Natural killer cell treated with Interleukin-12 subunit alpha and Interleukin-12 subunit beta and Interleukin-15 and Interleukin-18, amount 100 ng/mL, for 72 hours (primary cell): ENCODE data around the gene LRIG1. TPM values are rescaled to one million over a fixed set of nuclear protein-coding genes. Genes with fewer than 3 reads are reported as not detected.

Source experiments
- ATAC-seq, 2 donors: fragments of 150-1000 bp; cut with Tn5 transposase in 1 of 2; sonication (Bioruptor Pico), chemical (Tn5 transposase) in 1 of 2; 2 replicates each; pipeline ENCODE4 v1.10.0; 2021
- DNase-seq: peaks from one replicate; pipeline ENCODE4 v3.0.0; 2022; ENCODE audit warnings: low spot score
- H3K27ac Mint-ChIP-seq, 2 donors: 1 replicate in 1 of 2; 2 replicates in 1 of 2; pipeline ENCODE4 v1.8.0; 2022; ENCODE audit warnings: mixed read lengths in 2 of 2, mild to moderate bottlenecking in 1 of 2, moderate library complexity in 1 of 2
- H3K27me3 Mint-ChIP-seq, 2 donors: 1 replicate in 1 of 2; 2 replicates in 1 of 2; pipeline ENCODE4 v1.8.0; 2022; ENCODE audit warnings: mixed read lengths in 2 of 2
- H3K36me3 Mint-ChIP-seq: one replicate; pipeline ENCODE4 v1.8.0; 2022; ENCODE audit warnings: mixed read lengths
- H3K4me1 Mint-ChIP-seq, 2 donors: 1 replicate in 1 of 2; 2 replicates in 1 of 2; pipeline ENCODE4 v1.8.0; 2022; ENCODE audit warnings: low read depth in 2 of 2, mixed read lengths in 2 of 2, mild to moderate bottlenecking in 1 of 2
- H3K4me3 Mint-ChIP-seq: one replicate; pipeline ENCODE4 v1.8.0; 2022; ENCODE audit warnings: mixed read lengths
- H3K9me3 Mint-ChIP-seq: 2 replicates; pipeline ENCODE4 v1.8.0; 2022; ENCODE audit warnings: mixed read lengths
- total RNA-seq, 2 donors: library from RNA; stranded (reverse); gene quantifications; one replicate each; pipeline ENCODE4 v1.2.3, GENCODE V29; 2022

Gene LRIG1
- total RNA-seq, 2 donors from 2014 or later: 21.6 to 41.1 TPM

DNA sequence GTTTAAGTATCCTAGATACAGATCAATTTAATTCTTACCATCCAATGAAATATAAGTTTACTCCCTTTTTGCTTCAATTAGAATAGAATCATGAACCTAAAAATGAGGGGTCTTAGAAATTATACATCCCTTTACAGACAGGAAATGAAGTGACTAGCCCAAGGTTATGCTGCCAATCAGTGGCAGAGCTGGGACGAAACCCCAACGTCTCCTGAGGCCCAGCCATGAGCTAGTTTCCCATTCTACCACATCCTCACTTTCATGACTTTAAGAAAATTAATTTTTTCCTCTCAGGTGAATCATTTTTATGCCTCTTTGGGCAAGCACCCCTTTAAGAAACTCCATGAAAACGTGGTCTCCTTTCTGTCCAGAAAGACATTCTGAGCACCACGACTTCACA is 11.2 kb downstream of the LRIG1 start:
- DNase-seq: no peak
- H3K27me3 Mint-ChIP-seq: peaks cover 8 to 15% of the 10 kb centered on the region in 2 donors
- H3K27ac Mint-ChIP-seq: peak overlapping the region; percentile 56 to 74
- no peaks in the 10 kb centered on the region for H3K9me3 Mint-ChIP-seq
- peaks cover 28 to 42% of the 10 kb centered on the region in 2 donors for H3K4me1 Mint-ChIP-seq
- no peak for ATAC-seq
- H3K4me3 Mint-ChIP-seq: peak overlapping the region; percentile 25
- H3K36me3 Mint-ChIP-seq: no peaks in the 10 kb centered on the region

DNA sequence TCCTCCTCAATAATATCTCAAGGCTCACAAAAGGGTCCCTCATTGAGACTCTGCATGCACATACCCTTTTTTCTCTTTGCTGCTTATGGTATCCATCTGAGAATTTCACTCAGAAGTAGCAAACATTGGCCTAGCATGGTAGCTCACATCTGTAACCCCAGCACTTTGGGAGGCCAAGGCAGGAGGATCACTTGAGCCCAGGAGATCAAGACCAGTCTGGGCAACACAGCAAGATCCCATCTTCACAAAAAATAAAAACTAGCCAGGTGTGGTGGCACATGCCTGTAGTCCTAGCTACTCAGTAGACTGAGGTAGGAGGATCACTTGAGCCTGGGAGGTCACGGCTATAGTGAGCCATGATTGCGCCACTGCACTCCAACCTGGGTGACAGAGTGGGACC is 11.7 kb downstream of the LRIG1 start:
- H3K4me3 Mint-ChIP-seq: peak overlapping the region; percentile 25
- peaks cover 29 to 44% of the 10 kb centered on the region in 2 donors for H3K4me1 Mint-ChIP-seq

DNA sequence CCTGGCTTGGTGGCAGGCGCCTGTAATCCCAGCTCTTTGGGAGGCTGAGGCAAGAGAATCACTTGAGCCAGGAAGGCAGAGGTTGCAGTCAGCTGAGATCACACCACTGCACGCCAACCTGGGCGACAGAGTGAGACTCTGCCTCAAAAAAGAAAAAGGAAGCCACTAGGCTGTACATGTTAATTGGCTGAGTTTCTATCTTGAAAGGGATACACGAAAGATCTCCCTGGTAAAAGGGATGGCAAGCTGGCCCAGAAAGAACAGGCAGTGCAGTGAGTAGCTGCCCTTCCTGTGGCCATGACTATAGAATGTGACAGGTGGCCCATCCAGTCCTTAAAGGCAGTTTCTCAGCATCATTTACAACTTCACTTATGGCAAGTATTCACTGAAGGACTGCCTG is 12.3 kb downstream of the LRIG1 start:
- Mint-ChIP-seq H3K27ac (peak overlapping the region; percentile 56 to 74), H3K27me3 (peaks cover 3 to 11% of the 10 kb centered on the region in 2 donors), H3K9me3 (no peaks in the 10 kb centered on the region), H3K36me3 (no peaks in the 10 kb centered on the region), H3K4me1 (peaks cover 29 to 45% of the 10 kb centered on the region in 2 donors), H3K4me3 (no peak overlapping the region)
- no peak for ATAC-seq
- no peak for DNase-seq

More for the DNA sequence above, 11.7 kb downstream of the LRIG1 start:
- Mint-ChIP-seq H3K27ac (peak overlapping the region; percentile 56 to 74), H3K27me3 (peaks cover 8 to 16% of the 10 kb centered on the region in 2 donors), H3K36me3 (no peaks in the 10 kb centered on the region), H3K9me3 (no peaks in the 10 kb centered on the region)
- no peak for ATAC-seq
- DNase-seq: no peak

DNA sequence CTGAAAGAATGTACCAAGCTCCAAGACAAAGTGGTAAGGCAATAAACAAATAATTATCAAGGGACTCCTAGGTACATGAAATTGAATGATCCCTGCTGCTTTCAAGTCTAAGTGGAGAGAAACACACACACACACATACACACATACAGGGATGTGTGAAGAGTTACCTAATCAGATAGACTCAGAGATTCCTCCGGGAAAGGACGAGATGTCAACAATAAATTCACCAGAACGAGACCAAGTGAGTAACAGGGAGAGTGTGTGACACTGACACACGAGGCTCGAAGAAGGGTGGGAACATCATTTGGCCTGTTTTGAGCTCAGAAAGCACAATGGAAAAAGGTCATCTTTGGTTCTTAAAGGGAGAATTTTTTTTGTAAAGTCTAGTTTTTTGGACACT is 13.4 kb downstream of the LRIG1 start:
- H3K27ac Mint-ChIP-seq: peak overlapping the region in 1 of 2 donors; percentile 10
- H3K36me3 Mint-ChIP-seq: no peaks in the 10 kb centered on the region
- DNase-seq (no peak), ATAC-seq (no peak)
- peaks cover 0 to 8% of the 10 kb centered on the region in 2 donors for H3K27me3 Mint-ChIP-seq
- H3K9me3 Mint-ChIP-seq: no peaks in the 10 kb centered on the region
- H3K4me3 Mint-ChIP-seq: no peak overlapping the region
- peaks cover 34 to 50% of the 10 kb centered on the region in 2 donors for H3K4me1 Mint-ChIP-seq

DNA sequence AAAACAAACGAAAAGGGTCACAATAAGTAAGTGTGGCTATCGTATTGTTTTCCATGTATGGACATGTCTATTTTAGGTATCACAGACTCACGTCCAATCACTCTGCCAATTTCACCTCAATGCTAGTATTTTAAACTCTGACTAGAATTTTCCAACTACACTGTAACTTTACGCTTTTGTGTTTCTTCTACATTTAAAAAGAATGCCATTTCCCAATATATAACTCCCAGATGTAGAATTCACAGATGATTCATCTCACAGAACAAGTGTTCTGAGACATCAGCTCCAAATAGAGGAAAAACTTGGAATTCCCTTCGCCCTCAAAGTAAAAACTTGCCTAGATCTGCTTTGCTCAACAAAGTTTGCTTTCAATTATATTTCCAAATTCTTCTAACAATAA is 14.2 kb downstream of the LRIG1 start:
- DNase-seq (no peak), ATAC-seq (no peak)
- Mint-ChIP-seq H3K9me3 (no peaks in the 10 kb centered on the region), H3K4me1 (peaks cover 39 to 56% of the 10 kb centered on the region in 2 donors), H3K4me3 (no peak overlapping the region), H3K27me3 (peaks cover 0 to 11% of the 10 kb centered on the region in 2 donors), H3K27ac (peak overlapping the region in 1 of 2 donors; percentile 10), H3K36me3 (no peaks in the 10 kb centered on the region)

DNA sequence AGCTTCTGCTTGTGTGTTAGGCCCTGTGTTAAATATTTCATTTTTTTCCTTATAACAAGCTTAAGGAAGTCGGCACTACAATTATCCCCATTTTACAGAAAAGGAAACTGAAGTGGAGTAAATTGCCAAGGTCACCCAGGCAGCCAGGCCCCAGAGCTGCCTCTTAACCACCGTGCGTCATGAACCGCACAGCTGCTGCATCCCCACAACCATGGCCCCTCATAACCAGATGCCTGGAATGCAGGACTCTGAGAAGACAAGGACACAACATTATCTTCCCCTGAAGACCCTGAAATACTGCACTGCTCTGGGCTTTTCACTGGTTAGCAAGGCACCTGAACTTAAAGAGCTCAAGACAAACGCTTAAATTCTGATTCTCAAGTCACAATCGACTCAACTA is 14.6 kb downstream of the LRIG1 start:
- no peak overlapping the region for H3K4me3 Mint-ChIP-seq
- H3K27me3 Mint-ChIP-seq: peaks cover 0 to 11% of the 10 kb centered on the region in 2 donors
- no peak for DNase-seq
- no peaks in the 10 kb centered on the region for H3K9me3 Mint-ChIP-seq
- no peaks in the 10 kb centered on the region for H3K36me3 Mint-ChIP-seq
- no peak for ATAC-seq
- peaks cover 44 to 61% of the 10 kb centered on the region in 2 donors for H3K4me1 Mint-ChIP-seq
- peak overlapping the region in 1 of 2 donors; percentile 10 for H3K27ac Mint-ChIP-seq

DNA sequence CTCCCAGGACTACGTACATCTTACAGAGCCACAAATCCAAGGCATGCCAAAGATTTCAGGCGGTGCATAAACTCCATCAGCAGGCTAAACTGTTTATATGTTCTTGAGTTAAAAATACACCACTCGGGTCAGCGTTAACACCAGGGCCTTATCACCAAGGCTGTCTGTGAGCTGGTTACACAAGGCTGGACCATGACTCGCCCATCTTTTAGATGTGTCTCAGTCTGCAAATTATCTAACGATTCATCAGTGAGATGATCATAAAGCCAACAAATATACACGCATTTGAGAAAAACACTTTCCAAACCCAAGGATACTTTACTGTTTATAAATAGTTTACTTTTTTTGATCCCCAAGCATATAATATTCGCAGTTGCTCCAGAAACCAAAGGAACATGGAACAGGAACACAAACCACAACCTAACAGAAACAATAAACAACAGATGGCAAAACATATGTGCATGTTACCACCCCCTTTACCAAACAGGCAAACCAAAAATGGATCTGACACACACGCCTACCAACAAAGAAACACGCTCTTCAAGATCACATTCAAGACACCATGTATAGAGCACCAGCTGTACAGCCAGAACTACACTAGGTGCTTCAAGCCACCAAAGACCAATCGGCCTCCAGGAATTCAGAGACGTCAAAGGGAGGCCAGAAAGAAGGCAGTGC is 15.4 kb downstream of the LRIG1 start:
- H3K4me3 Mint-ChIP-seq: no peak overlapping the region
- no peak for DNase-seq
- no peak for ATAC-seq
- H3K9me3 Mint-ChIP-seq: no peaks in the 10 kb centered on the region
- peaks cover 3% of the 10 kb centered on the region for H3K36me3 Mint-ChIP-seq
- H3K4me1 Mint-ChIP-seq: peaks cover 52 to 66% of the 10 kb centered on the region in 2 donors
- peak overlapping the region in 1 of 2 donors; percentile 10 for H3K27ac Mint-ChIP-seq
- H3K27me3 Mint-ChIP-seq: peaks cover 0 to 11% of the 10 kb centered on the region in 2 donors

DNA sequence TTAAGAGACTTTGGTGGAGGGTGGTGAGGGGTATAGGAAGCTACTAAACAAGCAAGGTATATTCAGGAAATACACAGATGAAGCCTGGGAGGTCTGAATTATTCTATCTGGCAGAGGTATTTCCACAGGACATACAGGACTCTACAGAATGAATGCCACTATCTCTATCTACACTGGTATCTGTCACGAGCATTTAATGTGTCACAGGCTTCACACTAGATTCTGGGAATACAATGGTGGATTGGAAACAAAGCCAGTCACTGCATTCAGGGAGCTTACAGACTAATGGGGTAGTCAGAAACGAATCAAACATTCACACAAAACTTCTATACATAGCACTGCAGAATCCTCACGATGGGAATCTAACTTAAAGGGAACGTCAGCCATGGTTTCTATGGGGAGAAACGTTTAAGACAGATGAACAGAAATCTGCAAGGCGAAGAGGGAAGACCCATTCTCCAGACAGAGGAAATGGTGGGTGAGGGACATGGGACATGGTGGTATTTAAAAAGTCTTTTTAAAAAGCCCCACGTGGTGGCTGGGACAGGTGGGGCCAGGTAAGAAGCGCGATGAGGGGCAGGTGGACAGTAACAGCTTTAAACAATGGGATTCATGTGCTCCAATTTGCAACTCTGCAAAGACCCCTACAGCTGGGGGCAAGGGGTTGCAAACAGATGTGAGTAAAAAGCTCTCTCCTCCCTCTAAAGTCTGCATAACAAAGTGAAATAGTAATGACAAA is 16.5 kb downstream of the LRIG1 start:
- H3K27me3 Mint-ChIP-seq: peaks cover 0 to 12% of the 10 kb centered on the region in 2 donors
- peaks cover 15% of the 10 kb centered on the region for H3K36me3 Mint-ChIP-seq
- peaks cover 59 to 66% of the 10 kb centered on the region in 2 donors for H3K4me1 Mint-ChIP-seq
- DNase-seq: no peak
- ATAC-seq: no peak
- peak overlapping the region in 1 of 2 donors; percentile 17 for H3K27ac Mint-ChIP-seq
- H3K4me3 Mint-ChIP-seq: no peak overlapping the region
- peaks cover 2% of the 10 kb centered on the region for H3K9me3 Mint-ChIP-seq

DNA sequence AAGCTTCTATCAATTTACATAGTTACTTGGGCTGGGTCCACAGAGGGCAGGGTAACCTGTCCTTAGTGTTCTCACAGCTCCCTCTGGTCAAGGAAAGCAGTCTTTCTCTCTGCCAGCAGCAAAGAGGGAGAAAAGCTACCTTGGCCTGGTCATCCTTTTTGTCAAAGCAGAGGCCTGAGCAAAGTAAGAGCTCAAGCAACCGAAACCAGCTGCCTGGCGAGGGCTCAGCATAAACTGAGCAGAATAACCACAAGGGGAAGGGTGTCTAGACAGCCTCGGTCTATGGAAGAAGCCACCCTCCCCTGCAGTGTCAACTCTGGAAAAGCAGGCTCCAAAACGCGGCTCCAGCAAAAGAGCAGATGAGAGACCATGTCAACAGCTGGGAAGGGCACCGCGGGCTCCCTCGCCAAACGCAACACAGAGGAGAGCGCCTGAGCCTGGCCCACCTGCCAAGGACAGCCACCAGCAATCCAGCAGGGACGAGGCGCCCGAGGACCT is 17.4 kb downstream of the LRIG1 start:
- H3K36me3 Mint-ChIP-seq: peaks cover 17% of the 10 kb centered on the region
- peaks cover 62 to 68% of the 10 kb centered on the region in 2 donors for H3K4me1 Mint-ChIP-seq
- ATAC-seq (peak in 1 of 2 donors; percentile 41), DNase-seq (no peak)
- peaks cover 3% of the 10 kb centered on the region for H3K9me3 Mint-ChIP-seq
- peak overlapping the region in 1 of 2 donors; percentile 75 for H3K27ac Mint-ChIP-seq
- peak overlapping the region; percentile 19 for H3K4me3 Mint-ChIP-seq
- H3K27me3 Mint-ChIP-seq: peaks cover 0 to 13% of the 10 kb centered on the region in 2 donors

DNA sequence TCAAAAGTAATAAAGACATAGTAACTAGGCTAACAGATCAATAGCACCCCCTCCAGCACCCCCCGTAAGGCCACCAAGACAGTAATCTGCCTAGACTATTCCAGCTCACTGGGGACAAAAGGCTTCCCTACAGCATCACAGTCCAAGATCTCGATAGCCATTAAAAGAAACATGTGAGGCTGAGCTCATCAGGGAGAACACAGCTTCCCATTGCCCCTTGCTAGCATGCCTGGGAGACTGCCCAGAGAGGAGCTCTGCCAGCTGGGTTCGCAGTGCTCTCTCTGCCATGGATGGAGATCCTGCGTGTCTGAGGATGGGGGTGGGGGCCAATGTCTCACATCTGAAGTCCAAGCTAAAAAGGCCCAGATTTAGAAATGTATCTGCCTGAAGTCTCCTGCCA is 17.8 kb downstream of the LRIG1 start:
- DNase-seq: no peak
- Mint-ChIP-seq H3K27me3 (peaks cover 0 to 13% of the 10 kb centered on the region in 2 donors), H3K9me3 (peaks cover 3% of the 10 kb centered on the region), H3K27ac (peak overlapping the region in 1 of 2 donors; percentile 75), H3K4me1 (peaks cover 66 to 71% of the 10 kb centered on the region in 2 donors), H3K36me3 (peaks cover 17% of the 10 kb centered on the region), H3K4me3 (peak overlapping the region; percentile 19)
- no peak for ATAC-seq

DNA sequence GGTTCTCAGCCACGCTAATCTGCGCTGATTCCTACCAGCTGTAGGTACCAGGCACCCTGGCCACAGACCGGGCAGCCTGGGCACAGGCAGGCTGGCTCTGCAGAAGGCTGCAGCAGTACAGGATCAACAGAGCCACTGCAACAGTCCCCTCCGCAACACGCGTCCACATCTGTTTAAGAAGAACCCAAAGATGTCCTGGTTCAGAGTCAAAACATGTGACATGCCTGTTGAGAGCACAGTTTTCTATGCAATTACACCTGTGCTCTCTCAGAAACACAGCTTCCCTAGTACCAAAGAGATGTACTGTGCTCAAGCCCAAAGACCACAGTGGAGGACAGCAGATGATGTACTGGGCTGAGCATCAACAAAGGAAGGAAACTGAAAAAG is 18.8 kb downstream of the LRIG1 start:
- Mint-ChIP-seq H3K4me3 (peak overlapping the region; percentile 71), H3K36me3 (peaks cover 17% of the 10 kb centered on the region), H3K4me1 (peaks cover 74 to 75% of the 10 kb centered on the region in 2 donors), H3K27ac (peak overlapping the region; percentile 72 to 84), H3K9me3 (peaks cover 3% of the 10 kb centered on the region), H3K27me3 (peaks cover 0 to 10% of the 10 kb centered on the region in 2 donors)
- no peak for DNase-seq
- ATAC-seq: no peak

DNA sequence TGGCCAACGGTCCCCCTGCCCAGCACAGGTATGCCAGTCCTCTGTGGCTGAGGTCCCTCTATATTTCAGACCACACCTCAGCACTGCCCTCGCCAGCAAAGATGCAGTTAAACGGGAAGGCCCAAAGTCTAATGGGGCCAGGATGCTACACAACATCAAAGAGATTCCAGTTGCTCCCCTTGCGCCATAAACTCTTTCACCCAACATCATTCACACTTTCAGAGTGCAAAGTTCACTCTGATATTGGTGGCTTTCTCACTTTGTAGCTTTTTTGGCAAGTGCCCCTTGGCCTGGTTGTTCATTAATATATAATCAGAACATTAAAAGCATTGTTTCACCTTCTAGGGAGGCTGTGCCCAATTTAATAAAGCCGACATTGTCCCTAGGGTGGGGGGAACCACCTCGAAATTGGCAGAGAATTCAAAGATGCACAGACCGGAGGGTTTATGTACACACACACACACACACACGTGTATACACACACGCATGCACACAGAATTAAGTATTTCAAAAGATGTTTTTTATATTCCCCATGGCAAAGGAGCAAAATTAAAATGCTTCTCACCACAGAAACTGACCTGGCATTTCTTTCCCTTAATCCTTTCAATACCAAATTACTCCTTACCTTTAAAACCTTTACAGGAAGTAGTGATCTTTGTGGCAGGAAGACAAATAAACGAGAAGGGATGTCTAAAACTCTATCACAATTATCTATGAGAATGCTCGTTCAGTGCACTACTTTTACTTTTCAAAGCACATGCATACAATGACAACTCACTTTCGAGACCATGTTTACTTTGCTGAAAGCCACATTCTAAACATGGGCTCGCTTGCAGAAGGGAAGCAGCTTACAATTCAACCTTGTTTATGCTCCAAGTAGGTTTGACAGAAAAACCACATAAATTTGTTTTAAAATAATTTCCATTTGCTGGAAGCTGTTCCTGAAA is 19.5 kb downstream of the LRIG1 start:
- H3K36me3 Mint-ChIP-seq: peaks cover 17% of the 10 kb centered on the region
- H3K4me3 Mint-ChIP-seq: peak overlapping the region; percentile 71
- ATAC-seq: peak in 1 of 2 donors; percentile 73
- H3K27ac Mint-ChIP-seq: peak overlapping the region; percentile 72 to 84
- peaks cover 3% of the 10 kb centered on the region for H3K9me3 Mint-ChIP-seq
- peaks cover 0 to 10% of the 10 kb centered on the region in 2 donors for H3K27me3 Mint-ChIP-seq
- DNase-seq: no peak
- H3K4me1 Mint-ChIP-seq: peaks cover 68 to 72% of the 10 kb centered on the region in 2 donors

DNA sequence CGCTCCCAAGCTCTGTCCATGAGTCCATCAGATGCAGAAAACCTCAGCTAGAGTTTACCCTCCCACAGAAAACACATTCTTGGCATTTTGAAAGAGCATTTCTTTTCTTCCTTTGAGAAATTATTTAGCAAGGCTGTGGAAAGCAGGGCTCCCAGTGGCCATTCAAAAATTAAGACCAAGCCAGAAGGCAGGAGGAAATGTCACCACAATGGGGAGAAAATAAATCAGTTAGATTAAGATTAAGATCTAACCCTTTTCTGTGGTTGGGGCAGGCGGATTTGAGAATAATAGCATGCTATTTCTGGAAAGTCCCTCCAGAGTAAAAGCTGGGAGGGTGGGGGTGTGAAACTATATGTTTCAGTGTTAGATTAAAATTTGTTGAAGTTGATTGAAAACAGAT is 20.2 kb downstream of the LRIG1 start:
- Mint-ChIP-seq H3K9me3 (peaks cover 3% of the 10 kb centered on the region), H3K4me3 (peak overlapping the region; percentile 71), H3K36me3 (peaks cover 17% of the 10 kb centered on the region), H3K4me1 (peaks cover 67 to 69% of the 10 kb centered on the region in 2 donors), H3K27me3 (peaks cover 0 to 10% of the 10 kb centered on the region in 2 donors), H3K27ac (peak overlapping the region; percentile 72 to 84)
- DNase-seq (peak; percentile 66), ATAC-seq (peak; percentile 71 to 83)
